CD14-positive monocyte (primary cell): ENCODE results near the gene PAN3. TPM values are rescaled to one million over a fixed set of nuclear protein-coding genes. Genes with fewer than 3 reads are reported as not detected.

ENCODE experiments used
- DNase-seq, 3 donors: peaks; one replicate each; pipeline ENCODE4 v3.0.0-alpha.2; 2011 to 2022
- H2AFZ ChIP-seq: 2 replicates; pipeline ENCODE4 v1.6.0; 2012; ENCODE audit warnings: mild to moderate bottlenecking, low read depth, low read length, inconsistent platforms; ENCODE audit not compliant: insufficient read depth, poor library complexity, severe bottlenecking
- H3K27ac ChIP-seq, 2 donors: 1 replicate in 1 of 2; 2 replicates in 1 of 2; pipeline ENCODE4 v1.5.1; 2012 to 2013; ENCODE audit warnings: low read length in 2 of 2, control low read depth in 1 of 2, inconsistent platforms in 1 of 2, low read depth in 1 of 2, mild to moderate bottlenecking in 1 of 2
- H3K27me3 ChIP-seq, 2 donors: one replicate each; pipeline versions ENCODE4 v1.6.0 to v1.6.1; 2011 to 2013; ENCODE audit warnings: low read length in 2 of 2; ENCODE audit not compliant: control insufficient read depth in 2 of 2, insufficient read depth in 2 of 2
- H3K36me3 ChIP-seq, 2 donors: replicated peaks in 1 of 2; 1 replicate in 1 of 2; 2 replicates in 1 of 2; pipeline versions ENCODE4 v1.5.1 to v1.6.1; 2012 to 2013; ENCODE audit warnings: low read length in 2 of 2, control low read depth in 1 of 2, inconsistent platforms in 1 of 2, mild to moderate bottlenecking in 1 of 2; ENCODE audit not compliant: insufficient read depth in 2 of 2, control insufficient read depth in 1 of 2
- H3K4me1 ChIP-seq, 2 donors: 1 replicate in 1 of 2; 2 replicates in 1 of 2; pipeline versions ENCODE4 v1.5.1 to v1.6.1; 2012 to 2013; ENCODE audit warnings: low read length in 2 of 2, control low read depth in 1 of 2, inconsistent platforms in 1 of 2, mild to moderate bottlenecking in 1 of 2, moderate library complexity in 1 of 2; ENCODE audit not compliant: insufficient read depth in 2 of 2, control insufficient read depth in 1 of 2
- H3K4me2 ChIP-seq: replicated peaks from 2 replicates; pipeline ENCODE3; 2012; ENCODE audit warnings: low read length, moderate library complexity, mild to moderate bottlenecking; ENCODE audit not compliant: poor library complexity, severe bottlenecking; ENCODE audit errors: extremely low read depth
- H3K4me3 ChIP-seq, 3 experiments: fragments of 200-600 bp in 1 of 3; sonication (generic) in 1 of 3; replicated peaks in 1 of 3; 1 replicate in 2 of 3; 2 replicates in 1 of 3; pipeline ENCODE4 v1.5.1; 2011 to 2013; ENCODE audit warnings: low read length in 3 of 3, mild to moderate bottlenecking in 3 of 3, control low read depth in 2 of 3, low read depth in 2 of 3, inconsistent platforms in 1 of 3, moderate library complexity in 1 of 3
- H3K79me2 ChIP-seq: 2 replicates; pipeline ENCODE4 v1.6.0; 2012; ENCODE audit warnings: mild to moderate bottlenecking, control low read depth, inconsistent platforms, low read length, moderate library complexity; ENCODE audit not compliant: insufficient read depth
- H3K9ac ChIP-seq: 2 replicates; pipeline ENCODE4 v1.6.0; 2017; ENCODE audit warnings: low read length, mild to moderate bottlenecking; ENCODE audit not compliant: insufficient read depth, poor library complexity, severe bottlenecking
- H3K9me3 ChIP-seq, 2 donors: replicated peaks in 1 of 2; 1 replicate in 1 of 2; 2 replicates in 1 of 2; pipeline versions ENCODE4 v1.5.1 to v1.6.1; 2012 to 2013; ENCODE audit warnings: low read length in 2 of 2, control low read depth in 1 of 2; ENCODE audit not compliant: control insufficient read depth in 1 of 2, insufficient read depth in 1 of 2
- H4K20me1 ChIP-seq: 2 replicates; pipeline ENCODE4 v1.6.0; 2012; ENCODE audit warnings: mild to moderate bottlenecking, low read length, control low read depth, moderate library complexity; ENCODE audit not compliant: insufficient read depth
- H3K27ac Mint-ChIP-seq, 7 donors: one replicate each; pipeline ENCODE4 v1.8.0; 2020; ENCODE audit warnings: mild to moderate bottlenecking in 7 of 7, mixed read lengths in 7 of 7, moderate library complexity in 6 of 7, inconsistent platforms in 2 of 7
- H3K27me3 Mint-ChIP-seq, 3 donors: one replicate each; pipeline ENCODE4 v1.8.0; 2021 to 2022; ENCODE audit warnings: low read depth in 3 of 3, mild to moderate bottlenecking in 3 of 3, mixed read lengths in 3 of 3, moderate library complexity in 3 of 3, inconsistent platforms in 1 of 3
- H3K36me3 Mint-ChIP-seq, 2 donors: one replicate each; pipeline ENCODE4 v1.8.0; 2020; ENCODE audit warnings: mixed read lengths in 2 of 2, inconsistent platforms in 1 of 2, mild to moderate bottlenecking in 1 of 2
- H3K4me1 Mint-ChIP-seq: one replicate; pipeline ENCODE4 v1.8.0; 2020; ENCODE audit warnings: mild to moderate bottlenecking, mixed read lengths
- H3K4me3 Mint-ChIP-seq, 2 donors: one replicate each; pipeline ENCODE4 v1.8.0; 2020; ENCODE audit warnings: mild to moderate bottlenecking in 2 of 2, mixed read lengths in 2 of 2, moderate library complexity in 1 of 2
- H3K9me3 Mint-ChIP-seq, 7 donors: one replicate each; pipeline ENCODE4 v1.8.0; 2020 to 2022; ENCODE audit warnings: mixed read lengths in 7 of 7, mild to moderate bottlenecking in 6 of 7, moderate library complexity in 6 of 7, inconsistent platforms in 2 of 7
- CTCF ChIP-seq: fragments of 200-600 bp; IDR thresholded peaks from one replicate; pipeline ENCODE4 v1.8.0; 2022; ENCODE audit warnings: antibody characterized with exemption, mild to moderate bottlenecking
- WGBS: methylation state at CpG from one replicate; pipeline ENCODE4 v1.1.5; 2013; ENCODE audit warnings: missing lambda C conversion rate; ENCODE audit not compliant: insufficient coverage; 5-methylcytosine and 5-hydroxymethylcytosine counted together
- intact Hi-C, 2 donors: fragments of 100-400 bp; cut with micrococcal nuclease; formaldehyde crosslinking; loops; one replicate each; pipeline versions ENCODE4 v1.15.0 to v1.15.1; 2023
- polyA plus RNA-seq, 3 donors: library from polyadenylated mRNA; depleted of rRNA in 1 of 3; unstranded in 2 of 3; stranded (reverse) in 1 of 3; fragments of 300-500 nt in 2 of 3; fragments of >200 nt in 1 of 3; fragmentation: Illumina TruSeq in 2 of 3; gene quantifications; 1 replicate in 2 of 3; 2 replicates in 1 of 3; pipeline ENCODE4 v1.2.3, GENCODE V29; 2012 to 2021

The PAN3 gene
- polyA plus RNA-seq, 3 donors, result 3.0 to 27.9 (median 3.2) TPM

- Histone ChIP-seq H2AFZ (no peak overlapping the region), H3K36me3 (peaks cover 15 to 37% of the 10 kb centered on the region in 2 donors), H3K79me2 (peaks cover 65% of the 10 kb centered on the region), H3K4me3 (peak overlapping the region in 1 of 3 experiments; percentile 31), H3K4me2 (peak overlapping the region; percentile 37), H4K20me1 (peaks cover 65% of the 10 kb centered on the region), H3K4me1 (peaks cover 10 to 26% of the 10 kb centered on the region in 2 donors), H3K27me3 (no peaks in the 10 kb centered on the region), H3K9me3 (no peaks in the 10 kb centered on the region), H3K27ac (peak overlapping the region in 1 of 2 donors; percentile 79), H3K9ac (no peak overlapping the region)
- H3K36me3 Mint-ChIP-seq, result peaks cover 39 to 49% of the 10 kb centered on the region in 2 donors
- peak overlapping the region; percentile 17 to 88 (median 42) for H3K27ac Mint-ChIP-seq
- 0% methylated on average over 2 of the region's 6 CpGs for WGBS
- intact Hi-C loops, result no loop called here
- peak in 2 of 3 donors; percentile 14 to 27 for DNase-seq
- H3K4me3 Mint-ChIP-seq, result peak overlapping the region; percentile 7 to 39
- no peaks in the 10 kb centered on the region for H3K27me3 Mint-ChIP-seq
- peaks cover 43% of the 10 kb centered on the region for H3K4me1 Mint-ChIP-seq
- H3K9me3 Mint-ChIP-seq, result peaks cover 0 to 2% (median 0%) of the 10 kb centered on the region in 7 donors
- TF ChIP-seq CTCF, result no peak
Observed at GRCh38 chr13:28251466-28251865, 113.1 kb downstream of the PAN3 start.

GRCh38 chr13:28252547-28252946, 114.2 kb downstream of the PAN3 start:
- no peak overlapping the region for H3K27ac ChIP-seq
- Mint-ChIP-seq H3K4me1 (peaks cover 45% of the 10 kb centered on the region), H3K9me3 (peaks cover 0 to 2% (median 0%) of the 10 kb centered on the region in 7 donors), H3K36me3 (peaks cover 43 to 53% of the 10 kb centered on the region in 2 donors), H3K27ac (no peak overlapping the region), H3K27me3 (no peaks in the 10 kb centered on the region), H3K4me3 (no peak overlapping the region)
- H3K79me2 ChIP-seq, result peaks cover 55% of the 10 kb centered on the region
- H2AFZ ChIP-seq, result no peak overlapping the region
- no peaks in the 10 kb centered on the region for H3K9me3 ChIP-seq
- H4K20me1 ChIP-seq, result peaks cover 63% of the 10 kb centered on the region
- no peaks in the 10 kb centered on the region for H3K27me3 ChIP-seq
- H3K9ac ChIP-seq, result no peak overlapping the region
- H3K4me3 ChIP-seq, result no peak overlapping the region
- H3K4me1 ChIP-seq, result peaks cover 15 to 33% of the 10 kb centered on the region in 2 donors
- DNase-seq, result no peak
- no peak overlapping the region for H3K4me2 ChIP-seq
- WGBS, result no CpG with 5 or more reads among the region's 1 CpG
- TF ChIP-seq CTCF, result no peak
- H3K36me3 ChIP-seq, result peaks cover 21 to 46% of the 10 kb centered on the region in 2 donors
- intact Hi-C loops, result no loop called here
